DOHH2 (cell line): ENCODE measurements around the gene KIF18B.

Source experiments
- H3F3A ChIP-seq: fragments of 200-600 bp; sonication (generic), shearing (Covaris generic); 2 replicates; pipeline ENCODE4 v1.6.0; 2016; ENCODE audit warnings: antibody characterized with exemption, mild to moderate bottlenecking; ENCODE audit not compliant: control insufficient read depth, insufficient read depth
- H3K27ac ChIP-seq: fragments of 200-600 bp; sonication (generic); 2 replicates; pipeline ENCODE4 v1.5.1; 2014; ENCODE audit warnings: low read depth, mild to moderate bottlenecking, low read length, moderate library complexity
- H3K27me3 ChIP-seq: fragments of 200-600 bp; sonication (generic); 2 replicates; pipeline ENCODE4 v1.6.1; 2014; ENCODE audit warnings: mild to moderate bottlenecking, low read length, mixed read lengths; ENCODE audit not compliant: control insufficient read depth
- H3K36me3 ChIP-seq: fragments of 200-600 bp; sonication (generic); 2 replicates; pipeline ENCODE4 v1.6.1; 2014; ENCODE audit warnings: mild to moderate bottlenecking, low read length, moderate library complexity, mixed read lengths; ENCODE audit not compliant: control insufficient read depth
- H3K4me1 ChIP-seq: fragments of 200-600 bp; sonication (generic); 2 replicates; pipeline ENCODE4 v1.6.1; 2014; ENCODE audit warnings: mild to moderate bottlenecking, low read length, mixed read lengths; ENCODE audit not compliant: control insufficient read depth
- H3K4me2 ChIP-seq: fragments of 200-600 bp; sonication (generic); 2 replicates; pipeline ENCODE4 v1.6.0; 2014; ENCODE audit warnings: mild to moderate bottlenecking, low read length, moderate library complexity
- H3K4me3 ChIP-seq: fragments of 200-600 bp; sonication (generic); 2 replicates; pipeline ENCODE4 v1.5.1; 2014; ENCODE audit warnings: mild to moderate bottlenecking, low read length, mixed read lengths
- H3K79me2 ChIP-seq: fragments of 200-600 bp; sonication (generic); 2 replicates; pipeline ENCODE4 v1.6.1; 2014; ENCODE audit warnings: mild to moderate bottlenecking, low read length, mixed read lengths; ENCODE audit not compliant: control insufficient read depth
- H3K9me2 ChIP-seq: fragments of 200-600 bp; sonication (generic); replicated peaks from 2 replicates; pipeline ENCODE4 v1.6.1; 2014; ENCODE audit warnings: mild to moderate bottlenecking, low read length, mixed read lengths; ENCODE audit not compliant: control insufficient read depth
- H3K9me3 ChIP-seq: fragments of 200-600 bp; sonication (generic); 2 replicates; pipeline ENCODE4 v1.6.1; 2014; ENCODE audit warnings: antibody characterized with exemption, low read length, mixed read lengths; ENCODE audit not compliant: control insufficient read depth, insufficient read depth
- H4K20me1 ChIP-seq: fragments of 200-600 bp; sonication (generic); 2 replicates; pipeline ENCODE4 v1.6.0; 2014; ENCODE audit warnings: low read depth, mild to moderate bottlenecking, antibody characterized with exemption, low read length, moderate library complexity; ENCODE audit not compliant: control insufficient read depth, insufficient read depth
- EZH2phosphoT487 ChIP-seq: fragments of 200-600 bp; sonication (generic); IDR thresholded peaks from 2 replicates; pipeline ENCODE4 v1.6.1; 2017; ENCODE audit warnings: borderline replicate concordance, mild to moderate bottlenecking, antibody characterized with exemption, low read length, moderate library complexity, mixed read lengths
- TF ChIP-seq, protein P1 (sequence below): fragments of 200-600 bp; sonication (generic); IDR thresholded peaks from one replicate; pipeline ENCODE4 v1.5.1; 2014; ENCODE audit warnings: antibody characterized with exemption, mild to moderate bottlenecking, low read depth, low read length; ENCODE audit not compliant: poor library complexity, severe bottlenecking

KIF18B gene

DNA sequence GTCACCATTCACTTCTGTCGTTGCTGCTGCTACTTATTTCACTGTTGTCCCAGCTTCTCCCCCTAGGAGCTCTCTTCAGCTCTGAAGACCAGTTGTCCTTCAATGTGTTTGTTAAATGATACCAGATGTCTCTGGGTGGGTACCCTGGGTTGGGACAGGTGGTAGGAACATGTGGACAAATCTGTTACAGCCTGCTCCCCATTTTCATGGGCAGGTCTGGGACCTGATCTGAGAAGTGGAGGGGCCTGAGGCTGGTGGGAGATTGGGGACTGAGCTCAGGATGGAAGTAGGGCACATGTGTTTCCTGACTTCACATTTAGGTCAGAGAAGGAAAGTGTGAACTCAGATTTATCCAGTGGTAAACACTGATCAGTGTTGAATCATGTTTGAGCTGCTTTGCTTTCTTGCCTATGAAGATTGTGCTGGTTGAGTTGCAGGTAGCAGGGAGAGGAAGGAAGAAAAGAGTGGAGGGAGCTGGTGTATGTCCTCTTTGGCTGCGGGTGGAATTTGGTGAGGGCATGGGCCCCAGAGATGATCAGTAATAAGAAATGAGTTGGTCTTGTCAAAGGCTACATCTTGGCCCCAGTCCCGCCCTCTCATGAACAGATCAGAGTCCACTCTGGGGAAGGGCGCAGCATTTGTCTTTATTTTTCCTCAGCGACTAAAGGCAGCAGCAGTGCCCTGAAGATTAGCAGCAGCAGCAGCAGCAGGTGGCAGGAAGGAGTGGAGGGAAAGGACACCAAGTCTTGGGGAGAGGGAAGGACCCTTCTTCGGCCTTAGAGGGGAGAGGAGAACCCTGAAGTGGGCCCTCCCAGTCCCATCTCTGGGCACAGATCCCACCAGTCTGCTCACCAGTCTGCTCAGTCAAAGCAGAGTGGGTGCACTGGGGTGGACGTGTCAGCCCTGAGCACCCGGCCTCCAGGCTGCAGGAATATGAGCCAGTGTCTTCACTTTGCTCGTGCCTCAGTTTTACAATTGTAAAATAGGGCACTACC is 42.3 kb downstream of the KIF18B start:
- Histone ChIP-seq H3K79me2 (no peaks in the 10 kb centered on the region), H3K27me3 (peaks cover 34% of the 10 kb centered on the region), H3K4me2 (no peak overlapping the region), H3K27ac (no peak overlapping the region), H3K4me1 (peaks cover 3% of the 10 kb centered on the region), H3F3A (0 out of 2 replicates have a peak, but pooled peaks cover 3% of the 10 kb centered on the region), H3K9me2 (no peaks in the 10 kb centered on the region), H3K9me3 (no peaks in the 10 kb centered on the region), H4K20me1 (no peaks in the 10 kb centered on the region), H3K36me3 (no peaks in the 10 kb centered on the region), H3K4me3 (no peak overlapping the region)
- TF ChIP-seq, protein P1, sequence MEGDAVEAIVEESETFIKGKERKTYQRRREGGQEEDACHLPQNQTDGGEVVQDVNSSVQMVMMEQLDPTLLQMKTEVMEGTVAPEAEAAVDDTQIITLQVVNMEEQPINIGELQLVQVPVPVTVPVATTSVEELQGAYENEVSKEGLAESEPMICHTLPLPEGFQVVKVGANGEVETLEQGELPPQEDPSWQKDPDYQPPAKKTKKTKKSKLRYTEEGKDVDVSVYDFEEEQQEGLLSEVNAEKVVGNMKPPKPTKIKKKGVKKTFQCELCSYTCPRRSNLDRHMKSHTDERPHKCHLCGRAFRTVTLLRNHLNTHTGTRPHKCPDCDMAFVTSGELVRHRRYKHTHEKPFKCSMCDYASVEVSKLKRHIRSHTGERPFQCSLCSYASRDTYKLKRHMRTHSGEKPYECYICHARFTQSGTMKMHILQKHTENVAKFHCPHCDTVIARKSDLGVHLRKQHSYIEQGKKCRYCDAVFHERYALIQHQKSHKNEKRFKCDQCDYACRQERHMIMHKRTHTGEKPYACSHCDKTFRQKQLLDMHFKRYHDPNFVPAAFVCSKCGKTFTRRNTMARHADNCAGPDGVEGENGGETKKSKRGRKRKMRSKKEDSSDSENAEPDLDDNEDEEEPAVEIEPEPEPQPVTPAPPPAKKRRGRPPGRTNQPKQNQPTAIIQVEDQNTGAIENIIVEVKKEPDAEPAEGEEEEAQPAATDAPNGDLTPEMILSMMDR: no peak

DNA sequence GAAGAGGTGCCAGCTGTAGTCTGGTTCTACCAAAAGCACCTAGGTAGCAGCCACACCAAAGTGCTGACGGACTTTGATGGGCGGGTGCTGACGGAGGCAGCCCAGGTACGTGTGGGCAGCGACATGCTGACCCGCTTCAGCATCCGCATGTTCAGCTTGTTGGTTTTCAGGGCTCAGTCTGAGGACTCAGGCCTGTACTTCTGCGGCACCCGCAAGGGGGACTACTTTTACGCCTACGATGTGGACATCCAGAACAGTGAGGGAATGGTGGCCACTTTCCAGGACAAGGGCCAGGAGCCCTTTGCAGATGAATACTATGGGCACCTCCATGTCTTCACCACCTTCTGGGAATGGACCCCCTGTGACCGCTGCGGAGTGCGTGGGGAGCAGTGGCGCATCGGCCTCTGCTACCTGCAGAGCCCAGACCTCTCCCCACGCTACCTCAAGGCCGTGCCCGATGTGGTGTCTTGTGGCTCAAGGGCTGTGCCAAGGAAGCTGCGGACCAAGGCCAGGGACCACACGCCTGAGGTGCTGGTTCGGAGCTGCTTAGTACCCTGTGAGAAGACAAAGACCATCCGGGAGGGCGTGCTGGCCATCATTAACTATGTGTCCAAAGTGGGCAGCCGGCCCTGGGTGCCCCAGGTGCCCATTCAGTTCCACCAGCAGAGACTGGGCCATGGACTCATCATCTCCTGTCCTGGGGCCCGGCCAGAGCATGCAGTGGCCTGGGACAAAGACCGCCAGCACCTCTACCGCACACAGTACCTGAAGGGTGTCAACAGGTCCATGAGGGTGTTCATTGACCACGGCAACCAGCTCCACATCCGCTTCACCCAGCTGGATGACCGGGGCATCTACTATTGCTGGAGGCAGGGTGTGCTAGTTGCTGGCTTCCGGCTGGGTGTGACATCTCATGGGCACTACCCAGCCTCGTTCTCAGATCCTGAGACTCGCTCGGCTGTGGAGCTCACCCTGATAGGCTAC is 43.3 kb downstream of the KIF18B start:
- Histone ChIP-seq H3F3A (0 out of 2 replicates have a peak, but pooled peaks cover 4% of the 10 kb centered on the region), H3K27ac (no peak overlapping the region), H3K4me1 (peaks cover 9% of the 10 kb centered on the region), H3K27me3 (peaks cover 34% of the 10 kb centered on the region), H3K9me2 (no peaks in the 10 kb centered on the region), H3K79me2 (peaks cover 1% of the 10 kb centered on the region), H3K4me3 (no peak overlapping the region), H3K9me3 (no peaks in the 10 kb centered on the region), H3K4me2 (no peak overlapping the region), H3K36me3 (no peaks in the 10 kb centered on the region), H4K20me1 (no peaks in the 10 kb centered on the region)
- TF ChIP-seq, protein P1: no peak
- TF ChIP-seq EZH2phosphoT487: no peak

- Histone ChIP-seq H3F3A (0 out of 2 replicates have a peak, but pooled peaks cover 4% of the 10 kb centered on the region), H3K4me2 (no peak overlapping the region), H3K9me3 (no peaks in the 10 kb centered on the region), H3K27ac (no peak overlapping the region), H3K27me3 (peaks cover 31% of the 10 kb centered on the region), H4K20me1 (no peaks in the 10 kb centered on the region), H3K4me3 (no peak overlapping the region), H3K4me1 (peaks cover 13% of the 10 kb centered on the region), H3K36me3 (no peaks in the 10 kb centered on the region), H3K79me2 (peaks cover 13% of the 10 kb centered on the region), H3K9me2 (no peaks in the 10 kb centered on the region)
- TF ChIP-seq, protein P1: no peak
- no peak for TF ChIP-seq EZH2phosphoT487
These were observed 44.4 kb downstream of the KIF18B start for GRCh38 chr17:44903012-44903685.
